Breast epithelium (tissue), 3 donors: Measurements from ENCODE around the gene GAL3ST2.

Experiments
- POLR2A ChIP-seq: fragments of 450-650 bp; IDR thresholded peaks from one replicate; pipeline ENCODE4 v1.6.1; 2016; ENCODE audit warnings: antibody characterized with exemption, mild to moderate bottlenecking, moderate library complexity
- TF ChIP-seq, protein P1 (sequence below), 3 donors: fragments of 450-650 bp; IDR thresholded peaks; one replicate each; pipeline ENCODE4 v1.5.1; 2016 to 2017; ENCODE audit warnings: antibody characterized with exemption in 3 of 3, mild to moderate bottlenecking in 3 of 3, moderate library complexity in 3 of 3

DNA sequence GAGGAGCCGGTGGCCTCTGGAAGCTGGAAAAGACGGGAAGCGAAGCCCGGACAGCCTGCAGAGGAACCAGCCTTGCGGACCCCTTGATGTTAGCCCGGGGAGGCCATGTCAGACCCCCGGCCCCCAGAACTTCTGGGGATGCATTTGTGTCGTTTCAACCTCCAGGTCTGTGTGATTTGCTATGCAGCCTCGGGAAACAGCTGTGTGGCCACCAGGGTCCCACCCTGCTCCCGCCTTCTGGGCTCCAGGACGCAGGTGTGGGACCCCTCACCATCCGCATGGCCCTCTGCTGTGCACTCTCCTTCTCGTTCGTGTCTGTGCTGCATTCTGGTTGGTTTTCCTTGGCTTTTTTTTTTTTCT, 45.6 kb downstream of the GAL3ST2 start:
- TF ChIP-seq, protein P1, sequence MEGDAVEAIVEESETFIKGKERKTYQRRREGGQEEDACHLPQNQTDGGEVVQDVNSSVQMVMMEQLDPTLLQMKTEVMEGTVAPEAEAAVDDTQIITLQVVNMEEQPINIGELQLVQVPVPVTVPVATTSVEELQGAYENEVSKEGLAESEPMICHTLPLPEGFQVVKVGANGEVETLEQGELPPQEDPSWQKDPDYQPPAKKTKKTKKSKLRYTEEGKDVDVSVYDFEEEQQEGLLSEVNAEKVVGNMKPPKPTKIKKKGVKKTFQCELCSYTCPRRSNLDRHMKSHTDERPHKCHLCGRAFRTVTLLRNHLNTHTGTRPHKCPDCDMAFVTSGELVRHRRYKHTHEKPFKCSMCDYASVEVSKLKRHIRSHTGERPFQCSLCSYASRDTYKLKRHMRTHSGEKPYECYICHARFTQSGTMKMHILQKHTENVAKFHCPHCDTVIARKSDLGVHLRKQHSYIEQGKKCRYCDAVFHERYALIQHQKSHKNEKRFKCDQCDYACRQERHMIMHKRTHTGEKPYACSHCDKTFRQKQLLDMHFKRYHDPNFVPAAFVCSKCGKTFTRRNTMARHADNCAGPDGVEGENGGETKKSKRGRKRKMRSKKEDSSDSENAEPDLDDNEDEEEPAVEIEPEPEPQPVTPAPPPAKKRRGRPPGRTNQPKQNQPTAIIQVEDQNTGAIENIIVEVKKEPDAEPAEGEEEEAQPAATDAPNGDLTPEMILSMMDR (IDR thresholded peaks at IDR 0.05) = no peak
- no peak for TF ChIP-seq POLR2A
